Stimulated activated CD8-positive, alpha-beta memory T cell treated with anti-CD3 and anti-CD28 coated beads, Interleukin-4, amount 100 ng/mL, for 4 hours (primary cell): ENCODE measurements around the gene HOXC9.

ENCODE experiments used
- DNase-seq, 2 donors: peaks; one replicate each; pipeline ENCODE4 v3.0.0-alpha.2; 2020; ENCODE audit warnings: low read depth in 2 of 2, low spot score in 1 of 2

The HOXC9 gene

GRCh38 chr12:54000116-54001114, at the start of gene HOXC9:
HOXC9 (plus strand) TSS chr12:54000161; CDS start chr12:54000189, 28 bp downstream.
- DNase-seq: no peak

GRCh38 chr12:53950437-53950773, 49.6 kb upstream of the HOXC9 start:
- DNase-seq: no peak

GRCh38 chr12:53950789-53951576, 49.0 kb upstream of the HOXC9 start:
- DNase-seq: no peak

GRCh38 chr12:53951577-53952334, 48.2 kb upstream of the HOXC9 start:
- DNase-seq: no peak

GRCh38 chr12:53952335-53952694, 47.6 kb upstream of the HOXC9 start:
- DNase-seq: no peak

- no peak for DNase-seq
These were observed 46.9 kb upstream of the HOXC9 start for GRCh38 chr12:53952871-53953734.

- DNase-seq: no peak
These were observed 45.9 kb upstream of the HOXC9 start for GRCh38 chr12:53953831-53954693.

- no peak for DNase-seq
These were observed 45.3 kb upstream of the HOXC9 start, which contains the start of gene HOXC12 for GRCh38 chr12:53954694-53955035. HOXC12 (plus strand) TSS chr12:53954903; CDS start chr12:53954930, 27 bp downstream.

GRCh38 chr12:53955036-53955775, 44.8 kb upstream of the HOXC9 start:
- no peak for DNase-seq

- DNase-seq: no peak
These were observed 44.1 kb upstream of the HOXC9 start for GRCh38 chr12:53955776-53956250.

- DNase-seq: no peak
These were observed 43.6 kb upstream of the HOXC9 start for GRCh38 chr12:53956251-53956887.

- no peak for DNase-seq
These were observed 42.9 kb upstream of the HOXC9 start for GRCh38 chr12:53956914-53957536.

- DNase-seq: no peak
These were observed 41.8 kb upstream of the HOXC9 start for GRCh38 chr12:53958128-53958527.

GRCh38 chr12:53959314-53959713, 40.6 kb upstream of the HOXC9 start:
- no peak for DNase-seq

GRCh38 chr12:53960187-53961024, 39.6 kb upstream of the HOXC9 start:
- no peak for DNase-seq

GRCh38 chr12:53961025-53961761, 38.8 kb upstream of the HOXC9 start:
- no peak for DNase-seq
